GM12891 (cell line): Measurements from ENCODE around the gene SPATA45.

Experiments used
- POLR2A ChIP-seq: IDR thresholded peaks from 2 replicates; pipeline ENCODE4 v1.6.1; 2011; ENCODE audit warnings: low read depth, low read length, control low read depth
- POLR2AphosphoS5 ChIP-seq: IDR thresholded peaks from 2 replicates; pipeline ENCODE4 v1.6.1; 2011; ENCODE audit warnings: low read depth, low read length, control low read depth

GRCh38 chr1:212825798-212826452, 21.5 kb downstream of the SPATA45 start:
- TF ChIP-seq POLR2AphosphoS5 (no peak), POLR2A (no peak)
